CD8-positive, alpha-beta memory T cell (primary cell): ENCODE results near the gene RNF39. TPM values are rescaled to one million over a fixed set of nuclear protein-coding genes. Genes with fewer than 3 reads are reported as not detected.

Experiments
- CTCF ChIA-PET: fragments of 350-600 bp; sonication (Branson Sonifier 250); formaldehyde crosslinking; loops from one replicate; lab custom pipeline; 2021; ENCODE audit warnings: antibody characterized with exemption; lab: Charles Lee
- POLR2A ChIA-PET: fragments of 350-600 bp; sonication (Branson Sonifier 250); formaldehyde crosslinking; loops from one replicate; lab custom pipeline; 2021; ENCODE audit warnings: antibody characterized with exemption; lab: Charles Lee
- DNase-seq, 5 donors: peaks; one replicate each; pipeline versions ENCODE4 v3.0.0 to v3.0.0-alpha.2; 2020 to 2022; ENCODE audit warnings: mixed read lengths in 1 of 5
- H3K27ac ChIP-seq: one replicate; pipeline ENCODE4 v1.7.0; 2013; ENCODE audit warnings: low read depth, mild to moderate bottlenecking, low read length, moderate library complexity
- H3K27me3 ChIP-seq: 2 replicates; pipeline ENCODE4 v1.7.0; 2013; ENCODE audit warnings: low read length, mild to moderate bottlenecking; ENCODE audit not compliant: insufficient read depth, poor library complexity, severe bottlenecking
- H3K36me3 ChIP-seq: 2 replicates; pipeline ENCODE4 v1.7.0; 2013; ENCODE audit warnings: mild to moderate bottlenecking, low read length, moderate library complexity; ENCODE audit not compliant: insufficient read depth
- H3K4me1 ChIP-seq: 2 replicates; pipeline ENCODE4 v1.7.0; 2013; ENCODE audit warnings: mild to moderate bottlenecking, low read length, moderate library complexity; ENCODE audit not compliant: insufficient read depth
- H3K4me3 ChIP-seq: 2 replicates; pipeline ENCODE4 v1.7.0; 2013; ENCODE audit warnings: mild to moderate bottlenecking, low read length
- H3K9me3 ChIP-seq: 2 replicates; pipeline ENCODE4 v1.7.0; 2013; ENCODE audit warnings: mild to moderate bottlenecking, low read length
- H3K27ac Mint-ChIP-seq, 8 donors: one replicate each; pipeline ENCODE4 v1.8.0; 2020 to 2021; ENCODE audit warnings: mixed read lengths in 8 of 8, mild to moderate bottlenecking in 6 of 8, inconsistent platforms in 3 of 8, moderate library complexity in 3 of 8
- H3K27me3 Mint-ChIP-seq, 2 donors: one replicate each; pipeline ENCODE4 v1.8.0; 2020 to 2021; ENCODE audit warnings: mixed read lengths in 2 of 2, mild to moderate bottlenecking in 1 of 2, moderate library complexity in 1 of 2
- H3K36me3 Mint-ChIP-seq, 3 donors: one replicate each; pipeline ENCODE4 v1.8.0; 2020 to 2021; ENCODE audit warnings: mixed read lengths in 3 of 3, inconsistent platforms in 1 of 3, mild to moderate bottlenecking in 1 of 3
- H3K4me1 Mint-ChIP-seq, 3 donors: one replicate each; pipeline ENCODE4 v1.8.0; 2020 to 2021; ENCODE audit warnings: mixed read lengths in 3 of 3, inconsistent platforms in 1 of 3, mild to moderate bottlenecking in 1 of 3
- H3K4me3 Mint-ChIP-seq, 7 donors: one replicate each; pipeline ENCODE4 v1.8.0; 2020 to 2021; ENCODE audit warnings: mixed read lengths in 7 of 7, mild to moderate bottlenecking in 6 of 7, moderate library complexity in 4 of 7, inconsistent platforms in 2 of 7
- H3K9me3 Mint-ChIP-seq, 5 donors: one replicate each; pipeline ENCODE4 v1.8.0; 2020 to 2022; ENCODE audit warnings: mixed read lengths in 5 of 5, mild to moderate bottlenecking in 3 of 5, moderate library complexity in 2 of 5, inconsistent platforms in 1 of 5
- polyA plus RNA-seq: library from polyadenylated mRNA; unstranded; fragments of 300-500 nt; fragmentation: Illumina TruSeq; gene quantifications from one replicate; pipeline ENCODE4 v1.2.3, GENCODE V29; 2021
- total RNA-seq, 2 experiments: library from RNA; stranded (reverse); gene quantifications; one replicate each; pipeline ENCODE4 v1.2.3, GENCODE V29; 2021

Gene RNF39
- total and polyA plus RNA-seq, 3 experiments from 2014 or later = 0.17 TPM; not detected in 2

DNA sequence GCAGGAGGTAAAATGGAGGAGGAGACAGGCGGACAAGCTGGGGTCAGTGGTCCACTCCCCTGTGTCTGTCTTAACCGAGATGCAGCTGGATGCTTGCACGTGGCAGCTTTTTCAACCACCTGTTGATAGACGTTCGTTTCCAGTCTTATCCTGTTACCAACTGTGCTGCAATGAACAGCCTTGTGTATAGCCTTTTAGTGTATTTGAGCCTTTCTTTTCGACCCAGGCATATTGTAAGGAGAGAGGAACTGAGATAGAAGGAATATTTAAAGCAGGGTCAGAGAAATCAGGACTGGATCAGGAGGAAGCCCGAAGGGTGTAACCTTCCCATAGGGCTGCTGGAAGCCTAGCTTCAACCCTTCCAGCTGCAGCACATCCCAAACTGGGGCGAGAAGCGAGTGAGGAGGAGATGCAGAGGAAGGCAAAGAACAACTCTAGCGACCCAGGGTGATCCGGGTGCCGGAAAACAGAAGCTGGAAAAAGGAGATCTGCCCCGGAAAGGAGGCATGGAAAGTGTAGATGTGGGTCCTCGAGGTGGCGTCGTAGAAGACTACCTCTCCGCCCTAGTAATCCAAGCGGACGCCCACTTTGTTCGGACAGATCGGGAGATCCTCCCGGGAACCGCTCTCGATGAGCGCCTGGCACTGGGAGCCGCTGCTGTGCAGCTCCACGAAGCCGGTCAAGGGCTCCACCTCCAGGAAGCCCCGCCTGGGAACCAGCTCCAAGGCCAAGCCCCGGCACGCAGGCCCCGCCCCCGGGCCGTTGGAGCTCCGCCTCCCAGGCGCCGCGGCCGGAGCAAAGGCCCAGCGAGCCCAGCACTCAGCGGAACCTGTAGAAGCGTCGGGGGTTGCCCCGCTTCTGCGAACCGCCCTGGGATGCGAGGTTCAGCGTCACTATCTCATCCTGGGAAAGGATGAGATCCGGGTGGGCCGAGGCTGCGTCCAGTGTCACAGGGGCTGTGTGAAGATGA, 26.2 kb upstream of the RNF39 start:
- CTCF ChIA-PET = interaction anchor here (1.1 to 8.1 kb wide), 3 partner anchors 24 to 37 kb away, joined by 3 to 182 read pairs (median 5); partner anchors contain the start of gene TRIM40
- Mint-ChIP-seq H3K36me3 (no peaks in the 10 kb centered on the region), H3K4me3 (peak overlapping the region; percentile 74 to 93 (median 86)), H3K27me3 (peaks cover 39 to 63% of the 10 kb centered on the region in 2 donors), H3K9me3 (no peaks in the 10 kb centered on the region), H3K27ac (peak overlapping the region in 5 of 8 donors; percentile 8 to 76 (median 24)), H3K4me1 (peaks cover 44 to 54% (median 52%) of the 10 kb centered on the region in 3 donors)
- peak; percentile 34 to 77 (median 60) for DNase-seq
- POLR2A ChIA-PET = interaction anchor here (0.5 to 1.2 kb wide), 5 partner anchors 29 to 1857 kb away, joined by 3 to 11 read pairs (median 4); partner anchors contain the start of genes NELFE, PPP1R11 and SKIC2
- Histone ChIP-seq H3K4me1 (peaks cover 45% of the 10 kb centered on the region), H3K27me3 (peaks cover 32% of the 10 kb centered on the region), H3K27ac (no peak overlapping the region), H3K9me3 (no peaks in the 10 kb centered on the region), H3K4me3 (peak overlapping the region; percentile 59), H3K36me3 (no peaks in the 10 kb centered on the region)

DNA sequence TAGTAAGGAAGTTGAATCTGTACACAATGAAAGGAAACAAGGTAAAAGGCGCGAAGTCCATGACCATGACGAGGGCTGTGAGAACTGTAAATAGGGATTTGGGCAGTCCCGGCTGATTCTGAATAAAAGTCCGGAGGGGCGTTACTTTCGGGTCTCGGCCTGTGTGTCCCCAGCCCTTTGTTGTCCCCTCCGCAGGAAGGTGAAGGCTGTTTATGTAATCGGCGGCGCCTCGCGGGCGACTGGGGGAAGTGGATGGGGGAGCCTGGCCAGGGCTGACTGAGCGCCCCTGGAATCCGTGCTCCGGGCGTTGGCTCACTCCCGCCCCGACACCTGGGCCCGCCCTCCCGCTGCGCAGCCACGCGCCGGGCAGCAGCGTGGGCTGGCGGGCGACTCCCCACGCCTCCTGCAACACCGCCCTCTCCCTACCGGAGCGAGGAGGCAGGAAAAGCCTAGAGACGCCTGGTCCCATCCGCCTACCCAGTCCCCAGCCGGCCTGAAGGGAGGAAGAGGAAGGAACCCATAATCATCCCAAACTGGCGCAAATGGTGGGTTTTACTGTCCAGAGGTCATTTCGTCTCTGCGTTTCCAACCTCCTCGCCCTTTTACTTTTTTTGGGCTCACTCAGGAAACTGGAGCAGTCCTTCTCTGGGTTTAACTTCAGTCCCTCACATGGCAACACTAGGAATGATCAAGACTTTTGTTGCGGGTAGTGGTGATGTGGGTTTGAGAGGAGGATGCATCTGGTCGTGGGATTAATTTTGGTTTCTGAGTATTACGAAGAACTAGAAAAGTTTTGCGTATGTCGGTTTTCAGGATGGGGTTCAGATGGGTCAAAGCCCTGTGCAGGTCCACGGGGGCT, 25.2 kb upstream of the RNF39 start:
- Histone ChIP-seq H3K27ac (no peak overlapping the region), H3K36me3 (no peaks in the 10 kb centered on the region), H3K27me3 (peaks cover 32% of the 10 kb centered on the region), H3K9me3 (no peaks in the 10 kb centered on the region), H3K4me1 (peaks cover 45% of the 10 kb centered on the region), H3K4me3 (peak overlapping the region; percentile 59)
- peak in 4 of 5 donors; percentile 3 to 26 (median 13) for DNase-seq
- CTCF ChIA-PET = interaction anchor here (1.0 to 8.1 kb wide), 4 partner anchors 25 to 38 kb away, joined by 3 to 182 read pairs (median 5); partner anchors contain the start of gene TRIM40
- H3K4me1 Mint-ChIP-seq = peaks cover 44 to 54% (median 52%) of the 10 kb centered on the region in 3 donors
- peak overlapping the region in 2 of 8 donors; percentile 10 to 76 for H3K27ac Mint-ChIP-seq
- peaks cover 42 to 61% of the 10 kb centered on the region in 2 donors for H3K27me3 Mint-ChIP-seq
- H3K36me3 Mint-ChIP-seq = no peaks in the 10 kb centered on the region
- H3K4me3 Mint-ChIP-seq = peak overlapping the region; percentile 75 to 93 (median 86)
- POLR2A ChIA-PET = interaction anchor here (0.5 to 1.2 kb wide), 4 partner anchors 30 to 1858 kb away, joined by 3 to 11 read pairs (median 5); partner anchors contain the start of genes NELFE, PPP1R11 and SKIC2
- H3K9me3 Mint-ChIP-seq = no peaks in the 10 kb centered on the region

DNA sequence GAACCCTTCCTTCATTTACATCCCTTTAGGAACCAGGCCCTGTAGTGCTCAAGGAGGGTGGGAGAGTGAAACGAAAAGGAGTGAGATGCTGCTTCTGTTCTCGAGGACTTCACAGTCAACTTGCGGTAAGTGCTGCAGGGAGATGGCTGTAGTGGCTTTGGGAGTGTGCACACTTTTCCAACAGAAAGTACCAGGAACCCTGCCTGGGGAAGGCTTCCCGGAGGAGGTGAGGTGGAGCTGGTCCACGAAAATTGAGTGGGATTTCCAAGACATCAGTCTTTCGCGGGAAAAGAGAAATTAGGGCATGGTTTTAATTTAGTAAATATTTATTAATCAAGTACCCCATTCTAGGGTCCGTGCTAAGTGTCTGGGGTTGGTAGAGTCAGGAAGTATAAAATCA, 24.6 kb upstream of the RNF39 start:
- peak overlapping the region in 2 of 8 donors; percentile 19 to 21 for H3K27ac Mint-ChIP-seq
- CTCF ChIA-PET = interaction anchor here (1.0 kb wide), 1 partner anchor 31 kb away, joined by 5 read pairs; no protein-coding TSS in a partner anchor
- H3K27ac ChIP-seq = no peak overlapping the region
- H3K27me3 Mint-ChIP-seq = peaks cover 44 to 67% of the 10 kb centered on the region in 2 donors
- POLR2A ChIA-PET = no interaction called here
- H3K9me3 Mint-ChIP-seq = no peaks in the 10 kb centered on the region
- DNase-seq = no peak
- H3K9me3 ChIP-seq = no peaks in the 10 kb centered on the region
- no peaks in the 10 kb centered on the region for H3K36me3 Mint-ChIP-seq
- no peaks in the 10 kb centered on the region for H3K36me3 ChIP-seq
- peaks cover 44 to 54% (median 52%) of the 10 kb centered on the region in 3 donors for H3K4me1 Mint-ChIP-seq
- peak overlapping the region; percentile 29 to 75 (median 64) for H3K4me3 Mint-ChIP-seq
- H3K4me3 ChIP-seq = no peak overlapping the region
- H3K27me3 ChIP-seq = peaks cover 32% of the 10 kb centered on the region
- H3K4me1 ChIP-seq = peaks cover 45% of the 10 kb centered on the region

DNA sequence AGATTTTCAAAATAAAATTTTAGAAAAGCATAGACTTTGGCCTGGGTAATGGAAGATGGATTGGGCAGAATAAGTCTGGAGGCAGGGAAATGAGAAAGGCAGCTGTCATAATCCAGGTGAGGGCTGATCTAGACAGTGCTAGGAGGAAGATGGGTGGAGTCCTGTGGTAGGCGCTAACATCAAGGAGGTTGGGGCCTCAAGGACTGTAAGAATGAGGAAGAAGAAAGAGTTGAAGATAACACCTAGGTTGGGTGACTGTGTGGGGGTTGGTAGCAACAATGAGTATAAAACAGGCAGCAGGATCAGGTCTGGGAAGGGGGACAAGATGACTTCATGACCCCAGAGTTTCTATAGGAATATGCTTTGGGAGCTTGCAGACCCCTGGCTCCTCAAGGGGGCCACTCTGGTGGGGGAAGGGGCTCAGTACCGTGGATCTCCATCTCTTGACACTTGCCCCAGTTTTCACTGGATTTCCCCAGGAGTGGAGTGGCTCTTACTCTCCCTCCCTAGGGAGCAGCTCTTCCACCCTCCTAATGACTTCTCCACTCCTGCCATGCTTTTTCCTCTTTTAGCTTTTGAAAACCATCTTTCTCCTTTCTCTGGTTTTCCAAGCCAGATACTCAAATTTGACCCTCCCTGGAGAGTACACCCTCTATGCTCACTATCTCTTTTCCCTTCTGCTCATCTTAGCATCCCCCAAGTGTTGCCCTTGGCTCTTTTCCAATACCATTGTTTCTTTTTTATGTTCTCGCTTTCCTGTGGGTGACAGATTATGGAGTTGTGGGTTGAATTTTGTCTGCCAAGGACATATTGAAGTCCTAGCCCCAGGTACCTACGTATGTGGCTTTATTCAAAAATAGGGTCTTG, 22.6 kb upstream of the RNF39 start:
- Histone ChIP-seq H3K36me3 (no peaks in the 10 kb centered on the region), H3K4me1 (peaks cover 40% of the 10 kb centered on the region), H3K27me3 (peaks cover 32% of the 10 kb centered on the region), H3K4me3 (no peak overlapping the region), H3K9me3 (no peaks in the 10 kb centered on the region), H3K27ac (no peak overlapping the region)
- H3K4me1 Mint-ChIP-seq = peaks cover 38 to 47% (median 46%) of the 10 kb centered on the region in 3 donors
- DNase-seq = peak in 1 of 5 donors; percentile 10
- no peaks in the 10 kb centered on the region for H3K36me3 Mint-ChIP-seq
- peak overlapping the region in 1 of 7 donors; percentile 13 for H3K4me3 Mint-ChIP-seq
- POLR2A ChIA-PET = no interaction called here
- peak overlapping the region in 1 of 8 donors; percentile 10 for H3K27ac Mint-ChIP-seq
- no peaks in the 10 kb centered on the region for H3K9me3 Mint-ChIP-seq
- CTCF ChIA-PET = interaction anchor here (0.7 kb wide), 1 partner anchor 34 kb away, joined by 3 read pairs; no protein-coding TSS in a partner anchor
- peaks cover 48 to 76% of the 10 kb centered on the region in 2 donors for H3K27me3 Mint-ChIP-seq

DNA sequence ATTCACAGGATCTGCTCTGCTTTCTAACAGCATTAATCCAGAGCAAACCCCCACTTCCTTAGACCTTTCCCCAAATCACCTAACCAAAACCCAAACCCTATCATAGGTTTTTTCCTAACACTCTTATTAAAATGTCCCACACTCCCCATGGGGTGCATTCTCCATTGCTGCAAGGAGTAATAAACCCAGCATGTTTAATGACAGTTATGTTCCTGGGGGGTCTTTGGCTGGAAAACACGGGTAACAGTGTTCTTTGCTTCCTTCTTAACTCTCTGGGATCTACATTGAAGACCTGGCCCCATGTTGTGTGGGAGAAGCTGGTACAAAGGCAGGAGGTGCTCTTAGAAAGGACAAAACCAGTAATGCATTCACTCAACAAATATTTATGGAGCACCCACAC, 21.3 kb upstream of the RNF39 start:
- POLR2A ChIA-PET = no interaction called here
- H3K36me3 Mint-ChIP-seq = no peaks in the 10 kb centered on the region

DNA sequence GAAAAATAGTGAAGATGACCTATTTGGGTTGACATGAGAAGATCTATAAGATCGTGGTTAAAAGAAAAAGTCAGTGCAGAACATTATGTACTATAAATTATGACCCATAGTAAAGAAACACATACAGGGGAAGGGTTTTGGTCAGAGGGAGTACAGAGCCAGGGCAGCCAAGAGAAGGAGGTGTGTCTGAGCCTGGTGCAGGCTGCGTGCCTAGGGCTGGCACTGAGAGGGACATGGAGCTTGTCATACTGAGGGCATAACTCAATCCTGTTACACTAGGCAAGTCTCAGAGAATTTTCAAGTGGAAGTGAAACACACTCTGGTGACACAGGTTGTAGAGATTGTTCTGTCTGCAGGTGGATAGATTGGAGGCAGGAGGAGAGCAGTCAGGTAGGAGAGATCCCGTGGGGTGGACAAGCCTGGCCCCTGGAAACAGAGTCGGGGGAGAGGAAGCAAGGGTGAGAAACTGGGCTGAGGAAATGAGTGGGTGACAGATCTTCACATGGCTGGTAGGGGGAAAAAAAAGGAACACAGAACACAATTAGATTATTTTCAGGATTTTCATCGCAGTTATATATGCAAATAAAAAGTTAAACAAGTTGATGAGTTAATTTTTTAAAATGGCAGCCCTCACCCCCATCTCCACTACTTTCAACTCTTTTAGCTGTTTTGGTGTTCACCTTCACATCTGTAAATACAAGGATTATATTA, 18.5 kb upstream of the RNF39 start:
- H3K4me1 ChIP-seq = peaks cover 11% of the 10 kb centered on the region
- H3K4me3 ChIP-seq = no peak overlapping the region
- Mint-ChIP-seq H3K27me3 (peaks cover 57 to 93% of the 10 kb centered on the region in 2 donors), H3K4me3 (no peak overlapping the region), H3K4me1 (peaks cover 11 to 16% (median 14%) of the 10 kb centered on the region in 3 donors), H3K27ac (peak overlapping the region in 1 of 8 donors; percentile 49), H3K9me3 (no peaks in the 10 kb centered on the region), H3K36me3 (peaks cover 0 to 2% (median 0%) of the 10 kb centered on the region in 3 donors)
- no peaks in the 10 kb centered on the region for H3K36me3 ChIP-seq
- H3K27me3 ChIP-seq = peaks cover 18% of the 10 kb centered on the region
- no peaks in the 10 kb centered on the region for H3K9me3 ChIP-seq
- no peak overlapping the region for H3K27ac ChIP-seq
- ChIA-PET POLR2A (interaction anchor here (0.6 kb wide), 1 partner anchor 9 kb away, joined by 3 read pairs; no protein-coding TSS in a partner anchor), CTCF (interaction anchor here (1.7 to 4.1 kb wide), 2 partner anchors 9 to 37 kb away, joined by 7 to 13 read pairs; no protein-coding TSS in a partner anchor)
- DNase-seq = no peak

More for the DNA sequence above, 21.3 kb upstream of the RNF39 start:
- H3K27ac ChIP-seq = no peak overlapping the region
- peaks cover 32% of the 10 kb centered on the region for H3K27me3 ChIP-seq
- Mint-ChIP-seq H3K4me3 (no peak overlapping the region), H3K4me1 (peaks cover 28 to 37% (median 35%) of the 10 kb centered on the region in 3 donors), H3K27me3 (peaks cover 61 to 87% of the 10 kb centered on the region in 2 donors), H3K9me3 (no peaks in the 10 kb centered on the region), H3K27ac (no peak overlapping the region)
- no peak overlapping the region for H3K4me3 ChIP-seq
- no peaks in the 10 kb centered on the region for H3K36me3 ChIP-seq
- no peaks in the 10 kb centered on the region for H3K9me3 ChIP-seq
- H3K4me1 ChIP-seq = peaks cover 27% of the 10 kb centered on the region
- DNase-seq = no peak
- CTCF ChIA-PET = interaction anchor here (4.1 kb wide), 1 partner anchor 35 kb away, joined by 13 read pairs; no protein-coding TSS in a partner anchor
